Stimulated activated memory B cell treated with anti-CD40 and anti-IgM and Interleukin-4, amounts not matched to agents 10 μg/mL and 1 μg/mL and 100 μg/mL, for 72 hours (primary cell): ENCODE measurements around the gene PTPRK.

Source experiments
- ATAC-seq: fragments of 150-1000 bp; cut with Tn5 transposase; 2 replicates; pipeline ENCODE4 v1.10.0; 2021
- H3K27ac Mint-ChIP-seq: one replicate; pipeline ENCODE4 v1.8.0; 2022; ENCODE audit warnings: mild to moderate bottlenecking, mixed read lengths
- H3K27me3 Mint-ChIP-seq: one replicate; pipeline ENCODE4 v1.8.0; 2022; ENCODE audit warnings: mixed read lengths
- H3K36me3 Mint-ChIP-seq: one replicate; pipeline ENCODE4 v1.8.0; 2022; ENCODE audit warnings: mixed read lengths
- H3K4me1 Mint-ChIP-seq: one replicate; pipeline ENCODE4 v1.8.0; 2022; ENCODE audit warnings: mixed read lengths
- H3K4me3 Mint-ChIP-seq: one replicate; pipeline ENCODE4 v1.8.0; 2022; ENCODE audit warnings: mild to moderate bottlenecking, moderate library complexity, mixed read lengths
- H3K9me3 Mint-ChIP-seq: one replicate; pipeline ENCODE4 v1.8.0; 2022; ENCODE audit warnings: mixed read lengths

PTPRK gene

GRCh38 chr6:128521282-128521632, 858 bp upstream of the PTPRK start:
- Mint-ChIP-seq H3K4me3 (peak overlapping the region; percentile 84), H3K4me1 (peaks cover 25% of the 10 kb centered on the region), H3K36me3 (no peaks in the 10 kb centered on the region), H3K27me3 (peaks cover 54% of the 10 kb centered on the region), H3K9me3 (no peaks in the 10 kb centered on the region), H3K27ac (no peak overlapping the region)
- no peak for ATAC-seq

DNA sequence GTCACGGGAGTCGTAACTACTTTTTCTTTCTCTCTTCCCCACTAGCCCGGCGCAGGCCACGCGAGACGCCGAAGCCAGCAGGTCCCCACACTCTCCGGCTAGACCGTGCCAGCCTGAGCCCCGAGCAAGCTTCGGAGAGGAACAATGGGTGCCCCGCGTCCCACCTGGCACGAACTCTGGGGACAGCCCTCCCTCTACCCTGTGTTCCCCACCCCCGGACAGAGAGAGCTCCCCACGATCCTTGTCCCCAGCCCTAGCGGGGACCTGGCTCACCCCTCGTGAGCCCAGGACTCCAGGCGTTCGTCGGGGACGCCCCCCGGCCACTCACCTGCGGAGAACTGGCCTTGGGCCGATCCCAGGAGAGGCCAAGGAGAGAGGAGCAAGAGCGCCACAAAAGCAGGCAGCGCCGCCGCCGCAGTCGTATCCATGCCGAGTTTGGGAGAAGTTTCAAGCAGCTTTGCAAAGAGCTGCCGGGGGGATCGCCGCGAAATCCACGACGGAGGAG, 416 bp downstream of the PTPRK start:
- ATAC-seq, result peak; percentile 63
- Mint-ChIP-seq H3K36me3 (no peaks in the 10 kb centered on the region), H3K9me3 (no peaks in the 10 kb centered on the region), H3K27me3 (peaks cover 64% of the 10 kb centered on the region), H3K4me3 (peak overlapping the region; percentile 84), H3K27ac (peak overlapping the region; percentile 53), H3K4me1 (peaks cover 25% of the 10 kb centered on the region)

- peak overlapping the region; percentile 84 for H3K4me3 Mint-ChIP-seq
- peaks cover 25% of the 10 kb centered on the region for H3K4me1 Mint-ChIP-seq
- no peaks in the 10 kb centered on the region for H3K9me3 Mint-ChIP-seq
- no peaks in the 10 kb centered on the region for H3K36me3 Mint-ChIP-seq
- no peak overlapping the region for H3K27ac Mint-ChIP-seq
- peaks cover 64% of the 10 kb centered on the region for H3K27me3 Mint-ChIP-seq
- ATAC-seq, result no peak
These were observed 1.1 kb downstream of the PTPRK start for GRCh38 chr6:128519132-128519930.

- Mint-ChIP-seq H3K36me3 (no peaks in the 10 kb centered on the region), H3K27me3 (peaks cover 64% of the 10 kb centered on the region), H3K9me3 (no peaks in the 10 kb centered on the region), H3K4me1 (peaks cover 25% of the 10 kb centered on the region), H3K4me3 (peak overlapping the region; percentile 59), H3K27ac (no peak overlapping the region)
- ATAC-seq, result no peak
These were observed 1.8 kb downstream of the PTPRK start for GRCh38 chr6:128518434-128519131.

DNA sequence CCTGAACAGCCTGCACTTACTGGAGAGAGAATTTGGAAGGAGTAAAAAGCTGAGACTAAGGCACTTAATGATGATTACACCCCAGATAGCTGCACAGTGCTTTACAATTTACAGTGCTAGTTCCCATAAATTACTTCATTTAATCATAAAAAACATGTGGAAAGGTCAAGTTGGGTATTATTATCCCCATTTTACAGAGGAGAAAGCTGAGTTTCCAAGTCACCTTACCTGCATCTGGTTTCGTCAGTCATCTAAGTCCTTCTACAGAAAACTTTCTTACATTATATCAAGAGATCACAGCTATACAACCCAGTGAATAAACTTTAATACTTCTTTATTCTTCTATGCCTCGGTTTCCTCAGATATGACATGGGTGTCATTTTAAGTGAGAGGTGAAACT, 3.3 kb downstream of the PTPRK start:
- Mint-ChIP-seq H3K4me1 (peaks cover 25% of the 10 kb centered on the region), H3K9me3 (no peaks in the 10 kb centered on the region), H3K4me3 (no peak overlapping the region), H3K27ac (no peak overlapping the region), H3K27me3 (peaks cover 62% of the 10 kb centered on the region), H3K36me3 (no peaks in the 10 kb centered on the region)
- no peak for ATAC-seq

GRCh38 chr6:128516514-128516898, 3.9 kb downstream of the PTPRK start:
- H3K4me3 Mint-ChIP-seq, result no peak overlapping the region
- H3K27me3 Mint-ChIP-seq, result peaks cover 56% of the 10 kb centered on the region
- H3K9me3 Mint-ChIP-seq, result no peaks in the 10 kb centered on the region
- ATAC-seq, result no peak
- H3K27ac Mint-ChIP-seq, result no peak overlapping the region
- H3K4me1 Mint-ChIP-seq, result peaks cover 25% of the 10 kb centered on the region
- H3K36me3 Mint-ChIP-seq, result no peaks in the 10 kb centered on the region

GRCh38 chr6:128515550-128516513, 4.6 kb downstream of the PTPRK start:
- no peak for ATAC-seq
- no peak overlapping the region for H3K4me3 Mint-ChIP-seq
- peaks cover 49% of the 10 kb centered on the region for H3K27me3 Mint-ChIP-seq
- no peaks in the 10 kb centered on the region for H3K36me3 Mint-ChIP-seq
- H3K4me1 Mint-ChIP-seq, result peaks cover 21% of the 10 kb centered on the region
- no peaks in the 10 kb centered on the region for H3K9me3 Mint-ChIP-seq
- no peak overlapping the region for H3K27ac Mint-ChIP-seq

- no peaks in the 10 kb centered on the region for H3K36me3 Mint-ChIP-seq
- peaks cover 29% of the 10 kb centered on the region for H3K27me3 Mint-ChIP-seq
- peaks cover 2% of the 10 kb centered on the region for H3K4me1 Mint-ChIP-seq
- H3K27ac Mint-ChIP-seq, result no peak overlapping the region
- H3K9me3 Mint-ChIP-seq, result no peaks in the 10 kb centered on the region
- no peak for ATAC-seq
- H3K4me3 Mint-ChIP-seq, result no peak overlapping the region
These were observed 6.5 kb downstream of the PTPRK start for GRCh38 chr6:128513878-128514277.

DNA sequence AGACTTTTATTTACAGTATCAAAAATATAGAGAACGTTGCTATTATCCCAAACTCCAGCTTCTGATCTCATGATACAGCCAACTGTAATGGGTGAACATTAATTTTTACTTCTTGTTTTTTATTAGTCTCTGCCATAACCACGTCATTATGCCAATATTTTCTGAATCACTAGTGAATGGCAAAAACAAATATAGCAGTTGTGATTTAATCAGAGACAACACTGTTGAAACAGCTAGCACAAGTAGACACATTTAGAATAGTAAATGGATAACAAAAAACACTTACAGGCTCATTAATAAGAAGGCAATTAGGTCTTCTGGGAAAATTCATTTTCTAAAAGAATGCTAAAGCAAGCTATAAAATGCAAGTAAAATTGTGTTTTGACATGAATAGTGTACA, 8.1 kb downstream of the PTPRK start:
- H3K4me3 Mint-ChIP-seq, result no peak overlapping the region
- H3K27me3 Mint-ChIP-seq, result peaks cover 21% of the 10 kb centered on the region
- no peaks in the 10 kb centered on the region for H3K4me1 Mint-ChIP-seq
- no peak for ATAC-seq
- no peak overlapping the region for H3K27ac Mint-ChIP-seq
- H3K36me3 Mint-ChIP-seq, result no peaks in the 10 kb centered on the region
- H3K9me3 Mint-ChIP-seq, result no peaks in the 10 kb centered on the region

DNA sequence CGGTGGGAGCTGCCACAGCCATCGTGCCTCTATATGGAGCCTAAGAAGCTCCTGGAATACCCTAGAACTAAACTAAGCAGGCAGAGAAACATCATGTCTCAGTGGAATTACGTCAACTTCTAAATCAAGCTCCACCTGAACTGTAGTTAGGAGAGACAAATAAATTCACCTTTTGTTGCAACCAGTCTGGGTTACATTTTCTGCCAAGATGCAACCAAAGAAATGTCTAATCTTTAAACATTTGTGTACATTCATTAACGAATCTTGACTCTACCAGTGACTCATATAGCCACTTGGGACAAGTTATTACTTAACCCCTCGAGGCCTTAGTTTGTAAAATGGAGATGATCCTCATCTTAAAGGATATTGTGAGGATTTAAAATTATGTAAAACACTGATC, 8.9 kb downstream of the PTPRK start:
- Mint-ChIP-seq H3K27me3 (peaks cover 13% of the 10 kb centered on the region), H3K36me3 (no peaks in the 10 kb centered on the region), H3K4me1 (no peaks in the 10 kb centered on the region), H3K9me3 (no peaks in the 10 kb centered on the region), H3K4me3 (no peak overlapping the region), H3K27ac (no peak overlapping the region)
- ATAC-seq, result no peak

DNA sequence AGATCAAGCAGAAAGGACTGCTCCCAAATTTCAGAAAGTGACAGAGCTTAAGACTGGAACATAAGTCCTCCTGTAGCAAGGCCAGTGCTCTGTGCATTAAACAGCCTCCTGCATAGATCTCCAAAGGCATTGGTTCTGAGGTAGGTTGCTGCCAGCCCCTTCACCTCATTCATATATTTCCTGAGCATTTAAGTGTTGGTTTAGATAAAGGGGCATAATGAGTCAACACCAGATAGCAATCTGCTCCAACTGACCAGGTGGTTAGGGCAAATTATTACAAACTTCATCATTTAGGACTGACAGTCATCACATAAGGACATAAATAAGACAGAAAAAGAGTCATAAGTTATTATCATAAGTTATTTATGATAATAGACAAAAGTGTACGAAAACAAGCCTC, 10.7 kb downstream of the PTPRK start:
- Mint-ChIP-seq H3K27ac (no peak overlapping the region), H3K36me3 (no peaks in the 10 kb centered on the region), H3K9me3 (no peaks in the 10 kb centered on the region), H3K4me3 (no peak overlapping the region), H3K4me1 (no peaks in the 10 kb centered on the region), H3K27me3 (no peaks in the 10 kb centered on the region)
- ATAC-seq, result no peak

GRCh38 chr6:128508588-128509296, 11.7 kb downstream of the PTPRK start:
- Mint-ChIP-seq H3K27me3 (no peaks in the 10 kb centered on the region), H3K4me1 (no peaks in the 10 kb centered on the region), H3K27ac (no peak overlapping the region), H3K9me3 (no peaks in the 10 kb centered on the region), H3K4me3 (no peak overlapping the region), H3K36me3 (no peaks in the 10 kb centered on the region)
- ATAC-seq, result no peak

DNA sequence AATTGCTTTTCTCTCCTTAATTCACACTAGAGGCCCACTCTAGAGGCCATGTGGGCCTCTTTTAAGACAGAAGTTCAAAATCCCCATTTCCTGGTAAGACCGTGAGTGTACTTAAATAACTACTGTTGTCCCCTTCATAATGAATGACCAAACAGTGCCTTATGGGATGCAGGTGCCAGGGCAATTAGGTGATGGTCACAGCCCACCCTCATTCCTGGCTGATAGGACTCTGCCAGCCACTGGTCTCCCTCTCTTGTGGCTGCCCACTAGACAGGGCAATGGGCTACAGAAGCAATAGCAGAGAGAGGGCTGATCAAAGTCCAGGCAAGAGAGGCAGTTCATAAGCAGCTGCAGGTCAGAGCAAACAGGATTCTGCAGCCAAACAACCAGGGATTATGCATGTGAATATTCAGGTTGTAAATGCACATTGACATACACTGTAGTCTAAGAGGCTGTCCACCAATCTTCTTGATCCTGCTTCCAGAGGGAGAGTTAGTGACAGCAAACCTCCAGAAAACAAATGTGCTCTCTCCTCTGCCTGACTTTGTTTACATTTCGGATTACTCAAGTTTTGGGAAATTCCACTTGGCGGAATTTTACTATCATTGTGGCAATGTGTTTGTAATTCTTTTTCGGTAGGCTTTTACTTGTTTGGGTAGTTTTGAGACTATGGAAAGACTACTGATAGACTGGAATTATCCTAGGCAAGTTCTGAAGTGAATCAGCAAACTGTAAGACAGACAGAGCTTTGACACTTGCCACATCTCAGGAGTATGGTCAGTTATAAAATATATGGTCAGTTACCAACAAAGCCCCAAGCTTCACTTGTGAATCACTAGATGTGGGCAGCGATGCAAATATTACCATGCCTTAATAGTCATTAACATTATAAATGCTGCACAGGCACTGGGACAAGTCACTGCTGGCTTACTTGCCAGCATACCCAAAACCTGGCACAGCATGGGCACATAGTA, 12.8 kb downstream of the PTPRK start:
- no peaks in the 10 kb centered on the region for H3K4me1 Mint-ChIP-seq
- H3K4me3 Mint-ChIP-seq, result no peak overlapping the region
- H3K9me3 Mint-ChIP-seq, result no peaks in the 10 kb centered on the region
- H3K27ac Mint-ChIP-seq, result no peak overlapping the region
- ATAC-seq, result no peak
- no peaks in the 10 kb centered on the region for H3K27me3 Mint-ChIP-seq
- H3K36me3 Mint-ChIP-seq, result no peaks in the 10 kb centered on the region

GRCh38 chr6:128505603-128506002, 14.8 kb downstream of the PTPRK start:
- Mint-ChIP-seq H3K27ac (no peak overlapping the region), H3K36me3 (no peaks in the 10 kb centered on the region), H3K27me3 (no peaks in the 10 kb centered on the region), H3K4me3 (no peak overlapping the region), H3K9me3 (no peaks in the 10 kb centered on the region), H3K4me1 (no peaks in the 10 kb centered on the region)
- ATAC-seq, result no peak
